Hindlimb muscle (tissue), 1 donor: ENCODE results near the gene APBA1. TPM values are rescaled to one million over a fixed set of nuclear protein-coding genes. Genes with fewer than 3 reads are reported as not detected.
"Not testable (repeated sequence)": the region's sequence is repeated elsewhere in the genome, so short reads cannot be mapped to it uniquely, and the experiment has no call there.

Experiments used
- DNase-seq: peaks from one replicate; pipeline ENCODE4 v3.0.0-alpha.2; 2013
- polyA plus RNA-seq: library from polyadenylated mRNA; unstranded; fragments of 120-200 nt; gene quantifications from one replicate; pipeline ENCODE4 v1.2.1, GENCODE V29; 2013; ENCODE audit not compliant: insufficient read length

APBA1 gene
- polyA plus RNA-seq, 1 donor: 6.0 TPM

DNA sequence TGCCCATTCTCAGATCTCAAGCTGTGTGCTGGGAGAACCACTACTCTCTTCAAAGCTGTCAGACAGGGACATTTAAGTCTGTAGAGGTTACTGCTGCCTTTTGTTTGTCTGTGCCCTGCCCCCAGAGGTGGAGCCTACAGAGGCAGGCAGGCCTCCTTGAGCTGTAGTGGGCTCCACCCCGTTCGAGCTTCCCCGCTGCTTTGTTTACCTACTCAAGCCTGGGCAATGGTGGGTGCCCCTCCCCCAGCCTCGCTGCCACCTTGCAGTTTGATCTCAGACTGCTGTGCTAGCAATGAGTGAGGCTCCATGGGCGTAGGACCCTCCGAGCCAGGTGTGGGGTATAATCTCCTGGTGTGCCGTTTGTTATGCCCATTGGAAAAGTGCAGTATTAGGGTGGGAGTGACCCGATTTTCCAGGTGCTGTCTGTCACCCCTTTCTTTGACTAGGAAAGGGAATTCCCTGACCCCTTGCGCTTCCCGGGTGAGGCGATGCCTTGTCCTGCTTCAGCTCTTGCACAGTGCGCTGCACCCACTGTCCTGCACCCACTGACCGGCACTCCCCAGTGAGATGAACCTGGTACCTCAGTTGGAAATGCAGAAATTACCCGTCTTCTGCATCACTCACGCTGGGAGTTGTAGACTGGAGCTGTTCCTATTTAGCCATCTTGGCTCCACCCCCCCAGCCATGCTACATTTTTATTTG lies 231.8 kb downstream of the APBA1 start:
- DNase-seq: not testable (repeated sequence)

- not testable (repeated sequence) for DNase-seq
These were observed 232.5 kb downstream of the APBA1 start for GRCh38 chr9:69439654-69440053.

DNA sequence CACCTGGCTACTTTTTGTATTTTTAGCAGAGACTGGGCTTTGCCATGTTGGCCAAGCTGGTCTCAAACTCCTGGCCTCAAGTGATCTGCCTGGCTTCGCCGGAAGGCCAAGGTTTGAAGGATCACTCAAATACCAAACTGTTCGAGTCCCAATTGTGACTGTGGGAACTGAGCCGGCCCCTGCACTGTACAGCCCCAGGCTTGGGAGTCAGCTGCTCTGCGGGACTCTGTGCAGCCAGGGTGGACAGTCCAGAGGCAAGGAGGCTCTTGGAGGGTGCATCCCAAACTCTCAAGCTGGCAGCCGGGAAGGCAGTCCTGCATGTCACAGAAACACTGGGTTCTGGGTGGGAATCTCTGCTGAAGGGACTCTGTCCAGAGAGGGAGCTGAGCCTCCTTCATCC lies 238.2 kb downstream of the APBA1 start:
- DNase-seq: no peak

- no peak for DNase-seq
These were observed 238.8 kb downstream of the APBA1 start for GRCh38 chr9:69433392-69433791.

DNA sequence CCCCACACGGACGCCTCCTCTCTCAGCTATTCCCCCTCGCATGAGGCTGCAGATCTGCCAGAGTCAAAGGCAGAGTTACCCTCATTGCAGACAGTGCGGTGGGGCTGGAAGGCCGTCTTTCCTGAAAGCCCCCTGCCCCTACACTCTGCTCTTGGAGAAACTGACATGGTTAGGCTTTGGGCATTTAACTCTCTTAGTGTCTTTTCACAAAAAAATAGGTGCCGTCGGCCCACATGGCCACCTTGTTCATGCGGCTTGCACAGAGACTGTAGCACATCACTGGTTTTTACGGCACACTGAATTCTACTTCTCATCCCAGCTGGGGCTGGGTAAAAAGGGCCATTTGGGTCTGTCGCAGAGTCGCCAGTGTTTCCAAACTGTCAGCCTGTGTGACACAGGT lies 239.5 kb downstream of the APBA1 start:
- DNase-seq: no peak

GRCh38 chr9:69431777-69432176 lies 240.4 kb downstream of the APBA1 start:
- DNase-seq: no peak

DNA sequence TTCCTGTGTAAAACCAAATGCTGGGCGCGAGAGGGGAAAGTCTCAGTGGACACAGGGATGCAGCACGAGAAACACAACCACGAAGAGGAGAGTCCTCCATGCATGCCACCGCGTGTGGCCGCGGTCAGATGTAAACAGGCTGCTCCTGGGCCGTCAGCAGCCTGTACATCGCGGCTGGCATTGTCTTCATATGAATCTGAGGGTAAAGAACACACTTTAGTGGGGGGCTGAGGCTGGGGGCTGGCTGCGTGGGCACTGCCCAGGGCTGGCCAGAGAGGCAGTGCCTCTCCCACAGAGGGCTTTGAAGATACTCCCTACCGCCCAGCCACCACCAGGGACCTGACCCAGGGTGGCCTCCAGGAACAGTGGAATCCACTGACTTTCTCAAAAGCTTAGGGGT lies 241.0 kb downstream of the APBA1 start:
- DNase-seq: no peak

DNA sequence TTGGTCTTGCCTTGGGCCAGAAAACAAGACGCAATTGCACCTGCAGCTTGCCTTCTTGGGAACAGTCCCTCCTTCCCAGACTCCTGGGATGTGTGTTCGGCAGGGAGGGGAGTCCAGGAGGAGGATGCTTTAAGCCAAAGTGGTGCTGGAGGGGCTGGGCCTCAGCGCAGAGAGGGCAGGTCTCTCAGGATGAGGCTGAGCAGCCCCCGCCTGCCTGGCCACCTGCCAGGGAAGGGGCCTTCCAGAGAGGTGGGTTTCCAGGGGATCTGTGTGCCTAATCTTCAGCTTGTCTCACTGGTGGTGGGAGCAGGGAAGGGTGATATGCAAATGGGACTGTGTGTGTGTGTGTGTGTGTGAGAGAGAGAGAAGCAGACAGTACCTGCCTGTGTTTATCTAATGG lies 242.0 kb downstream of the APBA1 start:
- DNase-seq: no peak

GRCh38 chr9:69429281-69429680 lies 242.9 kb downstream of the APBA1 start:
- DNase-seq: no peak

DNA sequence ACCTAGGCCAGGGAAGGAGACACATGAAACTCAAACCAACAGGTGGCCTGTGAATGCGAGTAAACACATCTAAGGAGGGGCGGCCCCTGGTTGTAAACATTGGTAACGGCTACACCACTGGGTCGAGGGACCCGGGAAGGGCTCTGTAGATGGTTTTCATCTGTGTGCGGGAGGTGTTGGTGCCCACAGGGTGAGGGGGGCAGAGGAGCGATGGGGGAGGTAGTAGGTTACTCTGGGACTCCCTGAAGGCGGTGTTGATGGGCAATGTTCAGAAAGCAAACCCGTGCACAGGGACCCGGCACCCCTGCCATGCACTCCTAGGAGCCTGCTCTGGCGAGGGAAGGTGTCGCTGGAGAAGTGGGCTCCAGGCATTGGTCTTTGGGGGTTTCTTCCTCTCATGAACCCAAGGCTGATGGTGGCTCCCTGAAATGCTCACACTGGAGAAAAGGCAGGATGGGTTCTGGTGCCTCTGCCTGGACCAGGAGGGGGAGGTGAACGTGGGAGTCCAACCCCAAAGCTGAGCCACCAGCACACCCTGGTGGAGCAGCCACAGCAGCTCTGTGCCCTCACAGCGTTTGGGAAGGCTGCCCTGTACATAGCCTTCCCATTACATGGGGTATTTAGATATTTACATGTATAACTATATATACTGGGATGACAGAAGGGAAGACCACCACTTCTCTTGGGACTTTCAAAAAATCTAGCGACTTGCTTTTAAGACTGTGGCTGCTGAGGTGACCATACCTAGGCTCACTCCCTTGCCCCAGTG lies 244.0 kb downstream of the APBA1 start:
- no peak for DNase-seq

DNA sequence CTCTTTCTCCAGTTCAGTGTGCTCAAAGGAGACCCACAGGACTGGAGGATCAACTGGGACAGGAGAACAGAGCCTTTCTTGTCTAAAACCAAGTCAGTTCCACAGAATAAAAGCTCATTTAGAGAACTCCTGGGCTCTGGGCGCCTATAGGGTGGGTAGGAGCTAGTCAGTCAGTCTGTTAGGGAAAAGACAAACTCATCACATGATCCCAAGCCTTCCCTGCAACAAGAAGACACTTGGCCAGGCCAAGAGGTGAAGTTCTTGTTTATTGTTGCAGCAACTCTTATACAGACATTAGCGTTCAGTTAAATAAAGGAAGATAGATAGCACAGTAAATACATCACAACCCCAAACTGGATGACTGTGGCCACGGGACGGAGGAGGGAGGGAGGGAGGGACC lies 244.9 kb downstream of the APBA1 start:
- no peak for DNase-seq

DNA sequence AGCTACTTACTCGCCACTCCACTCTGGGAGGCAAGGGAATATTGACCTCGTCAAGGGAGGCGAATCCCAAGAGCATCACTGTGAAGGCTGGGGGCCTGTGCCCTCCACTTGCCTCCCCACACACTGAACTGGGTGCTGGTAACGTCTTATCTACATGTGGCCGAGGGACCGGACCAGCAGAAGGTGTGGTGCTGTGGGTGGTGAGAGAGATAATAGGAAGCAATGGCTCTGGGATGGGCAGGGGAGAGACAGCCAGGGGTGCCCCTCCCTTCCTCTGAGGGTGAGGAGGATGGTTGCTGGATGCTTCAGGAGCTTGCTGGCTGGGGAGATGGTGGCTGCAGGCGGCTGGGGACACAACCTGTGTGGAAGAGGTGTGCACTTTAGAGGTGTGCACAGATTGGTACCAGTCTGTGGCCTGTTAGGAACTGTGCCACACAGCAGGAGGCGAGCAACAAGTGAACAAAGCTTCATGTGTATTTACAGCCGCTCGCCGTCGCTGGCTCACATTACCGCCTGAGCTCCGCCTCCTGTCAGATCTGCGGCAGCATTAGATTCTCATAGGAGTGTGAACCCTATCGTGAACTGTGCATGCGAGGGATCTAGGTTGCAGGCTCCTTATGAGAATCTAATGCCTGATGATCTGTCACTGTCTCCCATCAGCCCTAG lies 246.9 kb downstream of the APBA1 start:
- no peak for DNase-seq

DNA sequence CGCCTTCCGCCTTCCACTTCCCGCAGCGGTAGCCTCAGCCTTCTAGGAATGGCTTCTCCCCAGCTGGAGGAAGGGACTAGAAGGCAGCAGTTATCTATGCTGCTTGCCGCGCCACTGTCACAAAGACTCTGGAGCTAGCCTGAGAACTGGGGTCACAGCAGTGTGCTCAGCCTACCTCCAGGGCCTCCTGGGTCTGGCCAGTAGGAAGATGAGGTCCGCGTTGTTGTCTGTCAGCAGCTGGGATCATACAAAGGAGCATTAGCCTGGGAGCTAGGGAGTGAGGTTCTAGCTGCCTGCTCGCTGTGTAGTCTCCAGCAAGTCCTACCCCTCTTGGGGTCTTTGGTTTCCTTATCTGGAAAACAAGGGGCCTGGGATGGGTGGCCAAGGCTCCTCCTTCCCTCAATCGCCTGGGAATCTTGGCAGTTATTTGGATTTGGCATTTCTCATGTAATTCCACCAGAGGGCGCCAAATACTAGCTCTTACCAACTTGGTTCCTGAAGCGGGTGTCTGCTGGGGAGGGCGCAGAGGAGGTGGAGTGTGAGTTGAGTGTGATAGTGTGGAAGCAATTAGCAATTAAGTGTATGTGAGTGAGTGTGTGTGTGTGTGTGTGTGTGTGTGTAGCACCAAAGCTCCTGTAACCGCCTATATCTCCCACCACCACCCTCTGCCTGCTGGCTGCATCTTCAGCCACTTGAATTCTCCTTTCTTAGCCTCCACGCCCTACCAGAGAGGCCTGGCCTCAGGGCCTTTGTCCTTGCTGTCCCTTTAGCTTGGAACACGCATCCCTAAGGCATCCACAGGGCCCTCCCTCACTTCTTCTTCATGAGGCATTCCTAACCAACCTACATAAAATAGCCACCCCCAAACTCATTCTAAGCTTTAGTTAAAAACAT lies 250.0 kb downstream of the APBA1 start:
- peak; percentile 64 for DNase-seq

GRCh38 chr9:69420611-69421270 lies 251.4 kb downstream of the APBA1 start:
- no peak for DNase-seq

GRCh38 chr9:69412741-69413150 lies 259.4 kb downstream of the APBA1 start:
- DNase-seq: peak; percentile 29

GRCh38 chr9:69411931-69412740 lies 260.0 kb downstream of the APBA1 start:
- no peak for DNase-seq

- DNase-seq: no peak
These were observed 260.9 kb downstream of the APBA1 start for GRCh38 chr9:69411246-69411645.

DNA sequence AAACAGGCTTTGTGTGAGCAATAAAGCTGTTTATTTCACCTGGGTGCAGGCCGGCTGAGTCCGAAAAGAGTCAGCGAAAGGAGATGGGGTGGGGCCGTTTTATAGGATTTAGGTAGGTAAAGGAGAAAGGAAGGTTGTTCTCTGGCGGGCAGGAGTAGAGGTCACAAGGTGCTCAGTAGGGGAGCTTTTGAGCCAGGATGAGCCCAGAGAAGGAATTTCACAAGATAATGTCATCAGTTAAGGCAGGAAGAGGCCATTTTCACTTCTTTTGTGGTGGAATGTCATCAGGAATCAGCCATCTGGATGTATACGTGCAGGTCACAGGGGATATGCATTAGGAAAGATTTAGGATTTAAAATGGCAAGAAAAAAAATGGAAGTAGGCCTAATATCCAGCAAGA lies 262.2 kb downstream of the APBA1 start:
- not testable (repeated sequence) for DNase-seq

- no peak for DNase-seq
These were observed 271.7 kb downstream of the APBA1 start for GRCh38 chr9:69400470-69400869.

GRCh38 chr9:69397384-69398214 lies 274.6 kb downstream of the APBA1 start:
- no peak for DNase-seq
